K562 (cell line): ENCODE measurements around the gene SLC39A13. TPM values are rescaled to one million over a fixed set of nuclear protein-coding genes. Genes with fewer than 3 reads are reported as not detected.

Experiments
- ATF7 ChIP-seq: fragments of 450-650 bp; IDR thresholded peaks from 2 replicates; pipeline ENCODE4 v1.7.1; 2014; ENCODE audit warnings: mild to moderate bottlenecking, moderate library complexity
- BMI1 ChIP-seq: fragments of 150-350 bp; IDR thresholded peaks from 2 replicates; pipeline ENCODE4 v1.6.1; 2014; ENCODE audit warnings: low read length
- BRF1 ChIP-seq: IDR thresholded peaks from 3 replicates; pipeline ENCODE4 v1.6.1; 2011; ENCODE audit warnings: borderline replicate concordance, mild to moderate bottlenecking; ENCODE audit not compliant: insufficient read length; ENCODE audit errors: extremely low read depth
- CBFA2T3 ChIP-seq: fragments of 450-650 bp; IDR thresholded peaks from 2 replicates; pipeline ENCODE4 v1.6.1; 2017
- CEBPZ ChIP-seq: fragments of 150-350 bp; IDR thresholded peaks from 2 replicates; pipeline ENCODE4 v1.6.1; 2014; ENCODE audit warnings: low read depth, mild to moderate bottlenecking, low read length, borderline replicate concordance
- GTF2E2 ChIP-seq: fragments of 200-800 bp; sonication (Bioruptor generic); IDR thresholded peaks from 2 replicates; pipeline ENCODE4 v1.6.1; 2016; ENCODE audit warnings: missing genetic modification characterization, missing compliant biosample characterization
- HEY1 ChIP-seq: fragments of 250-450 bp; sonication (Bioruptor Pico); IDR thresholded peaks from 2 replicates; pipeline ENCODE4 v1.5.0; 2020; ENCODE audit warnings: mild to moderate bottlenecking, moderate library complexity, borderline replicate concordance
- IFI16 ChIP-seq: fragments of 250-450 bp; sonication (Bioruptor Pico); IDR thresholded peaks from 2 replicates; pipeline ENCODE4 v2.1.2; 2022; ENCODE audit warnings: mild to moderate bottlenecking, inconsistent platforms
- NR2F6 ChIP-seq: fragments of 450-650 bp; formaldehyde crosslinking; IDR thresholded peaks from 2 replicates; pipeline ENCODE4 v1.4.0; 2020; ENCODE audit warnings: mild to moderate bottlenecking
- NR3C1 ChIP-seq: sonication (generic); formaldehyde crosslinking; IDR thresholded peaks from 2 replicates; pipeline ENCODE4 v1.8.1; 2022; ENCODE audit warnings: missing genetic modification reagents
- PRDM10 ChIP-seq: fragments of 450-650 bp; IDR thresholded peaks from 2 replicates; pipeline ENCODE4 v1.6.1; 2018; ENCODE audit not compliant: partially characterized antibody
- PRMT5 ChIP-seq: sonication (generic); formaldehyde crosslinking; IDR thresholded peaks from 2 replicates; pipeline ENCODE4 v1.5.0; 2020; ENCODE audit warnings: missing genetic modification reagents
- RAD51 ChIP-seq: fragments of 450-650 bp; IDR thresholded peaks from 2 replicates; pipeline ENCODE4 v1.7.1; 2016; ENCODE audit warnings: low read depth, mild to moderate bottlenecking, borderline replicate concordance
- SAP30 ChIP-seq: fragments of 200-600 bp; sonication (generic); IDR thresholded peaks from 2 replicates; pipeline ENCODE4 v1.6.1; 2012; ENCODE audit warnings: borderline replicate concordance, low read depth, mild to moderate bottlenecking, moderate library complexity, low read length, control low read depth, inconsistent platforms; ENCODE audit not compliant: insufficient read depth, poor library complexity, severe bottlenecking
- ZNF140 ChIP-seq: fragments of 250-450 bp; sonication (Bioruptor Pico); IDR thresholded peaks from 2 replicates; pipeline ENCODE4 v1.8.0; 2021; ENCODE audit warnings: moderate library complexity, mild to moderate bottlenecking, inconsistent platforms
- ZNF717 ChIP-seq: fragments of 250-450 bp; sonication (Bioruptor Pico); IDR thresholded peaks from 2 replicates; pipeline ENCODE4 v1.5.0; 2021
- ZNF766 ChIP-seq: fragments of 200-800 bp; sonication (Bioruptor generic); conservative IDR thresholded peaks from 2 replicates; pipeline ENCODE4 v1.6.1; 2016; ENCODE audit warnings: missing genetic modification characterization, missing compliant biosample characterization
- polyA plus RNA-seq, 8 experiments: library from polyadenylated mRNA; depleted of rRNA in 4 of 8; stranded (reverse) in 5 of 8; unstranded in 3 of 8; fragments of >200 nt; fragmentation: Nextera tagmentation in 2 of 8; fragmentation: Illumina TruSeq in 1 of 8; extraction: Ambion mirVana in 2 of 8; extraction: Trizol in 1 of 8; gene quantifications; 2 replicates each; pipeline versions ENCODE4 v1.2.1 to v1.2.3, GENCODE V29; 2011 to 2014; ENCODE audit warnings: inconsistent platforms in 1 of 8, missing spikeins in 1 of 8
- total RNA-seq, 7 experiments: library from RNA; depleted of rRNA in 6 of 7; stranded (reverse); fragments of >200 nt in 6 of 7; fragmentation: Illumina TruSeq in 2 of 7; extraction: Trizol in 2 of 7; gene quantifications; 2 replicates each; pipeline versions ENCODE4 v1.2.1 to v1.2.3, GENCODE V29; 2011 to 2021; ENCODE audit warnings: low replicate concordance in 1 of 7
- TF ChIP-seq, protein P1 (sequence below): fragments of 450-650 bp; IDR thresholded peaks from 2 replicates; pipeline ENCODE4 v1.6.1; 2018; ENCODE audit warnings: mild to moderate bottlenecking, low read depth; ENCODE audit not compliant: partially characterized antibody

The SLC39A13 gene
- total and polyA plus RNA-seq, 9 of the 15 experiments (the other 6 are each of a cell fraction or from before 2014, with no cell fraction given), result 0.17 to 15.9 (median 3.2) TPM

- TF ChIP-seq CEBPZ, result no peak
- no peak for TF ChIP-seq HEY1 (CRISPR knock-in tag)
- TF ChIP-seq PRDM10, result peak; percentile 56
- TF ChIP-seq RAD51, result no peak
- TF ChIP-seq GTF2E2 (tag), result no peak; the same call in 1 of the 2 replicates
- TF ChIP-seq SAP30, result peak; percentile 39
- TF ChIP-seq, protein P1, sequence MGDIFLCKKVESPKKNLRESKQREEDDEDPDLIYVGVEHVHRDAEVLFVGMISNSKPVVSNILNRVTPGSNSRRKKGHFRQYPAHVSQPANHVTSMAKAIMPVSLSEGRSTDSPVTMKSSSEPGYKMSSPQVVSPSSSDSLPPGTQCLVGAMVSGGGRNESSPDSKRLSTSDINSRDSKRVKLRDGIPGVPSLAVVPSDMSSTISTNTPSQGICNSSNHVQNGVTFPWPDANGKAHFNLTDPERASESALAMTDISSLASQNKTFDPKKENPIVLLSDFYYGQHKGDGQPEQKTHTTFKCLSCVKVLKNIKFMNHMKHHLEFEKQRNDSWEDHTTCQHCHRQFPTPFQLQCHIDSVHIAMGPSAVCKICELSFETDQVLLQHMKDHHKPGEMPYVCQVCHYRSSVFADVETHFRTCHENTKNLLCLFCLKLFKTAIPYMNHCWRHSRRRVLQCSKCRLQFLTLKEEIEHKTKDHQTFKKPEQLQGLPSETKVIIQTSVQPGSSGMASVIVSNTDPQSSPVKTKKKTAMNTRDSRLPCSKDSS, result no peak
- no peak for TF ChIP-seq BMI1
- TF ChIP-seq NR2F6 (CRISPR knock-in tag), result no peak
- TF ChIP-seq IFI16 (CRISPR knock-in tag), result no peak
- TF ChIP-seq PRMT5 (CRISPR knock-in tag), result no peak
- peak; percentile 13; the same call in 1 of the 2 replicates for TF ChIP-seq CBFA2T3
- TF ChIP-seq ZNF140, result no peak
- peak; percentile 74 for TF ChIP-seq ATF7
- no peak for TF ChIP-seq NR3C1 (CRISPR knock-in tag)
- TF ChIP-seq ZNF717, result no peak
- no peak for TF ChIP-seq ZNF766 (CRISPR knock-in tag)
- TF ChIP-seq BRF1, result no peak
These were observed 17.9 kb downstream of the SLC39A13 start, which contains the start of gene PSMC3 (continued) for GRCh38 chr11:47426062-47426956.
